Gastrocnemius medialis (tissue), 4 donors: ENCODE measurements around the gene DONSON. TPM values are rescaled to one million over a fixed set of nuclear protein-coding genes. Genes with fewer than 3 reads are reported as not detected.
A peak's percentile ranks its signal among the peaks of the same experiment; 100 is the strongest.
"Not testable (repeated sequence)": the region's sequence is repeated elsewhere in the genome, so short reads cannot be mapped to it uniquely, and the experiment has no call there.

ENCODE experiments used
- ATAC-seq, 2 donors: fragments of 150-250 bp; one replicate each; pipeline ENCODE4 v1.9.1; 2016
- DNase-seq, 2 donors: peaks; one replicate each; pipeline ENCODE4 v3.0.0-alpha.2; 2019
- H3K27ac ChIP-seq, 4 donors: fragments of 200-600 bp; sonication (generic); 1 replicate in 1 of 4; 2 replicates in 3 of 4; pipeline ENCODE4 v1.5.1; 2016 to 2018; ENCODE audit warnings: mild to moderate bottlenecking in 2 of 4, moderate library complexity in 1 of 4
- H3K27me3 ChIP-seq, 3 donors: fragments of 200-600 bp; sonication (generic) in 2 of 3; 1 replicate in 1 of 3; 2 replicates in 2 of 3; pipeline versions ENCODE4 v1.5.1 to v1.6.0; 2016 to 2019; ENCODE audit warnings: mild to moderate bottlenecking in 1 of 3, moderate library complexity in 1 of 3
- H3K36me3 ChIP-seq, 2 donors: fragments of 200-600 bp; sonication (generic) in 1 of 2; one replicate each; pipeline ENCODE4 v1.5.1; 2017 to 2018
- H3K4me1 ChIP-seq, 2 donors: fragments of 200-600 bp; sonication (generic) in 1 of 2; one replicate each; pipeline ENCODE4 v1.5.1; 2016 to 2017; ENCODE audit warnings: mild to moderate bottlenecking in 2 of 2
- H3K4me3 ChIP-seq, 4 donors: fragments of 200-600 bp; sonication (generic) in 3 of 4; 1 replicate in 1 of 4; 2 replicates in 3 of 4; pipeline ENCODE4 v1.5.1; 2016 to 2019; ENCODE audit warnings: mild to moderate bottlenecking in 2 of 4
- H3K9me3 ChIP-seq, 3 donors: fragments of 200-600 bp; sonication (generic) in 2 of 3; 1 replicate in 1 of 3; 2 replicates in 2 of 3; pipeline ENCODE4 v1.5.1; 2016 to 2019
- POLR2A ChIP-seq, 2 donors: fragments of 450-650 bp; IDR thresholded peaks; one replicate each; pipeline ENCODE4 v1.6.1; 2017; ENCODE audit warnings: antibody characterized with exemption in 2 of 2, mild to moderate bottlenecking in 2 of 2, moderate library complexity in 2 of 2
- in situ Hi-C, 4 donors: fragments of 200-750 bp; cut with MboI; loops; one replicate each; pipeline versions ENCODE4 v1.15.0 to v1.8.0; 2017; ENCODE audit warnings: low sequenced_read_pairs in 4 of 4
- intact Hi-C: fragments of 100-400 bp; cut with DNase I; formaldehyde crosslinking; loops from one replicate; pipeline ENCODE4 v1.15.1; 2023; ENCODE audit warnings: low total_unique reads
- total RNA-seq, 4 donors: library from RNA; depleted of rRNA; stranded (reverse); fragments of >200 nt; gene quantifications; one replicate each; pipeline versions ENCODE4 v1.1.0 to v1.2.3, GENCODE V29; 2016
- TF ChIP-seq, protein P1 (sequence below), 5 experiments: fragments of 450-650 bp in 3 of 5; fragments of 200-600 bp in 2 of 5; sonication (generic) in 2 of 5; IDR thresholded peaks in 4 of 5; conservative IDR thresholded peaks in 1 of 5; 1 replicate in 4 of 5; 2 replicates in 1 of 5; pipeline ENCODE4 v1.5.1; 2016 to 2019; ENCODE audit warnings: antibody characterized with exemption in 5 of 5, mild to moderate bottlenecking in 3 of 5, moderate library complexity in 3 of 5

The DONSON gene, protein sequence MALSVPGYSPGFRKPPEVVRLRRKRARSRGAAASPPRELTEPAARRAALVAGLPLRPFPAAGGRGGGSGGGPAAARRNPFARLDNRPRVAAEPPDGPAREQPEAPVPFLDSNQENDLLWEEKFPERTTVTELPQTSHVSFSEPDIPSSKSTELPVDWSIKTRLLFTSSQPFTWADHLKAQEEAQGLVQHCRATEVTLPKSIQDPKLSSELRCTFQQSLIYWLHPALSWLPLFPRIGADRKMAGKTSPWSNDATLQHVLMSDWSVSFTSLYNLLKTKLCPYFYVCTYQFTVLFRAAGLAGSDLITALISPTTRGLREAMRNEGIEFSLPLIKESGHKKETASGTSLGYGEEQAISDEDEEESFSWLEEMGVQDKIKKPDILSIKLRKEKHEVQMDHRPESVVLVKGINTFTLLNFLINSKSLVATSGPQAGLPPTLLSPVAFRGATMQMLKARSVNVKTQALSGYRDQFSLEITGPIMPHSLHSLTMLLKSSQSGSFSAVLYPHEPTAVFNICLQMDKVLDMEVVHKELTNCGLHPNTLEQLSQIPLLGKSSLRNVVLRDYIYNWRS
- total RNA-seq, result 1 to 10 TPM; 3.6 to 5.3 (median 4.2) TPM

DNA sequence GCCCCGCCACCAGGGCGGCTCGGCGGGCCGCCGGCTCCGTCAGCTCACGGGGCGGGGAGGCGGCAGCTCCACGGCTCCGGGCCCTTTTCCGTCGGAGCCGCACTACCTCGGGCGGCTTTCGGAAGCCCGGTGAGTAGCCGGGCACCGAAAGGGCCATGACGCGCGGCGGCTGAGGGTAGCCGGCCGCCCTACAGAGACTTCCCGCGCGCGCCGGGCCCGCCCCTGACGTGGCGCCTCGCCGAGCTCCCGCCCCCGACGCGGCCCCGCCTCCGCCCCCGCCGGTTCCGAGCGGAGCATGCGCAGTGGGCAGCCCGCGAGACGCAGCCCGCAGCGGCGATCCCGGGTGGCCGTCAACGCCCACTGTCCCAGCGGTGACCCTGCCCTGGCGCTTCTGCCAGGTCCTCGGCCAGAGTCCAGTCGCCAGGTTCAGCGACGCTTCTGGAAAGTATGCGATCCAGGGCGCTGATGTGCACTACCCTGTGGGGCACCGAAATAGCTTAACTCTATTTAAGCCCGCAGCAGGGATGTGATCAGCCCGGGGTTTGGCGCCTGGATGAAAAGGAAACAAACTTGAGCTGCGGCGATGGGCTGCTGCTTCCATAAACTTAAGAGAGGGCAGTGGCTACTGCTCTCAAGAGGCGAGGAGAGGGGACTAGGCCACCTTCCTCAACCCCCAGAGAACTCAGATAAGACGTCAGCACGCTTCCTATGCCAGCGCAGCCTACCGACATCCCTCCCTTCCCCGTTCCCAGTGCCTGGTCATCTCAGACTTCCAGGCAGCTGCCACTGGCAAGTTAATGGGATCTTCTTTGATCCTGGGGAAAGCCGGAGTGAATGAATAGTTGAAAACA is at the start of gene DONSON:
TSS of gene DONSON (minus strand) at position 200 of the 851 bp plus-strand sequence. CDS start at position 157, 43 bp downstream.
- peak; percentile 63 to 87 for DNase-seq
- TF ChIP-seq, protein P1, sequence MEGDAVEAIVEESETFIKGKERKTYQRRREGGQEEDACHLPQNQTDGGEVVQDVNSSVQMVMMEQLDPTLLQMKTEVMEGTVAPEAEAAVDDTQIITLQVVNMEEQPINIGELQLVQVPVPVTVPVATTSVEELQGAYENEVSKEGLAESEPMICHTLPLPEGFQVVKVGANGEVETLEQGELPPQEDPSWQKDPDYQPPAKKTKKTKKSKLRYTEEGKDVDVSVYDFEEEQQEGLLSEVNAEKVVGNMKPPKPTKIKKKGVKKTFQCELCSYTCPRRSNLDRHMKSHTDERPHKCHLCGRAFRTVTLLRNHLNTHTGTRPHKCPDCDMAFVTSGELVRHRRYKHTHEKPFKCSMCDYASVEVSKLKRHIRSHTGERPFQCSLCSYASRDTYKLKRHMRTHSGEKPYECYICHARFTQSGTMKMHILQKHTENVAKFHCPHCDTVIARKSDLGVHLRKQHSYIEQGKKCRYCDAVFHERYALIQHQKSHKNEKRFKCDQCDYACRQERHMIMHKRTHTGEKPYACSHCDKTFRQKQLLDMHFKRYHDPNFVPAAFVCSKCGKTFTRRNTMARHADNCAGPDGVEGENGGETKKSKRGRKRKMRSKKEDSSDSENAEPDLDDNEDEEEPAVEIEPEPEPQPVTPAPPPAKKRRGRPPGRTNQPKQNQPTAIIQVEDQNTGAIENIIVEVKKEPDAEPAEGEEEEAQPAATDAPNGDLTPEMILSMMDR (IDR thresholded peaks at IDR 0.05 in 4 of 5, conservative IDR thresholded peaks at IDR 0.05 in 1 of 5), result peak in 2 of 5 experiments; percentile 6
- TF ChIP-seq POLR2A (IDR thresholded peaks at IDR 0.05), result peak; percentile 55 to 68
- Histone ChIP-seq H3K36me3 (no peaks in the 10 kb centered on the region), H3K4me3 (peak within 1 kb of the TSS; percentile 55 to 75 (median 70)), H3K27ac (peak within 1 kb of the TSS; percentile 78 to 90 (median 84)), H3K27me3 (no peaks in the 10 kb centered on the region), H3K4me1 (peaks cover 10 to 14% of the 10 kb centered on the region in 2 donors), H3K9me3 (no peaks in the 10 kb centered on the region)
- intact Hi-C loops, result loop anchor here (1.0 to 2.0 kb wide), 4 partner anchors 16 to 264 kb away; partner anchors contain the start of genes CRYZL1, GART, IFNAR1 and SON
- in situ Hi-C loops, result no loop called here
- peak; percentile 93 to 95 for ATAC-seq

DNA sequence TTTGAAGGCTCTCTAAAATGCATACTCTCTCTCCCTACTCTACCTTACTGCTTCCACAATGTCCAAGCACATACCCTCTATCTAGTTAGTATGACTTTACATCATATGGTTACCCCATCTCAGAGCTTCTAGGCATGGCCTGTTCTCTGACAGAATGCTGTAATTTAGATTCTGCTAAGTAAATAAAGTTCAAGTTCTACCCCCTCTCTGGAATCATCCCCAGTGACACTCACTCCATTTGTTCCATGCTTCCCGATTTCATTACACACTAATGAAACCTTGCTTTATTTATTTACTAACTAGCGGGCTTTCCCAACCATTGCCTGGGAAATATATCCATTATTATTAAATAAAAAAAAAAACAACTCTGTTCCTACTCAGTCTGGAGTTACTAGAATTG is 45.8 kb upstream of the DONSON start:
- Histone ChIP-seq H3K27me3 (no peaks in the 10 kb centered on the region), H3K4me3 (no peak overlapping the region), H3K27ac (no peak overlapping the region), H3K9me3 (no peaks in the 10 kb centered on the region), H3K36me3 (no peaks in the 10 kb centered on the region), H3K4me1 (no peaks in the 10 kb centered on the region)
- in situ Hi-C loops (no loop called here), intact Hi-C loops (no loop called here)
- ATAC-seq, result no peak
- no peak for DNase-seq
- TF ChIP-seq, protein P1 (IDR thresholded peaks at IDR 0.05 in 4 of 5, conservative IDR thresholded peaks at IDR 0.05 in 1 of 5), result no peak
- TF ChIP-seq POLR2A (IDR thresholded peaks at IDR 0.05), result no peak

DNA sequence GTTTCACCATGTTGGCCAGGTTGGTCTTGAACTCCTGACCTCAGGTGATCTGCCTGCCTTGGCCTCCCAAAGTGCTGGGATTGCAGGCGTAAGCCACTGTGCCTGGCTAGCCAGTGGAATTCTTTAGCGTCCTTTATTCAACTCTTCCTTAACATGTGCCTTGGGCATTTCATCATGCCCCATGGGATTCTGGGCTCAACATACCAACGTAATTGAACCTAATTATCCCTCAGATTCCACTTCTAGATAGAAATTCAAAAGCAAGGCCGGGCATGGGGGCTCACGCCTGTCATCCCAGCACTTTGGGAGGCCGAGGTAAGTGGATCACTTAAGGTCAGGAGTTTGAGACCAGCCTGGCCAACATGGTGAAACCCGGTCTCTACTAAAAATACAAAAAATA is 37.7 kb upstream of the DONSON start:
- intact Hi-C loops, H3K9me3 ChIP-seq, H3K27ac ChIP-seq, H3K4me1 ChIP-seq, H3K27me3 ChIP-seq, H3K4me3 ChIP-seq, ATAC-seq, in situ Hi-C loops, DNase-seq: not testable (repeated sequence)
- peaks cover 0 to 19% of the 10 kb centered on the region in 2 donors for H3K36me3 ChIP-seq

DNA sequence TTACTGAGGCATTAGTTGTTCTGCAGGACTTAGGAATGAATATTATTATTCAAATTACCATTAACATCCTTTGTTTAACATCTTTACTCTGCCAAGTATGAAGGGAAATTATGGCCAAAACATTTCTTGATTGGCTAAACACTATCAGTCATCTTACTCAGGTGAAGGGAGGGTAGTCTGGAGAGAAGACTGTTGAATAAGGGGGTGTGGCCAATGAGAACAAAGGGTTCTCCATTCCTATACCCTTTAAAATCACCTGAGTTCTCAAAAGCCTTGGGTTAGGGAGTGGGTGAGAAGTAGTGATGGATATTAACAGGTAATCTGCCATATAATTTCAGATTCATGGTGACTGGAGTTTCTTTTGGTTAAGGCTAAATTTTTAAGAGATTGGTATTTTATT is 33.8 kb upstream of the DONSON start:
- Histone ChIP-seq H3K4me1 (no peaks in the 10 kb centered on the region), H3K27ac (no peak overlapping the region), H3K9me3 (no peaks in the 10 kb centered on the region), H3K27me3 (no peaks in the 10 kb centered on the region), H3K36me3 (peaks cover 0 to 33% of the 10 kb centered on the region in 2 donors), H3K4me3 (no peak overlapping the region)
- intact Hi-C loops (no loop called here), in situ Hi-C loops (no loop called here)
- ATAC-seq (no peak), DNase-seq (no peak)
- TF ChIP-seq, protein P1 (IDR thresholded peaks at IDR 0.05 in 4 of 5, conservative IDR thresholded peaks at IDR 0.05 in 1 of 5), result no peak
- no peak for TF ChIP-seq POLR2A (IDR thresholded peaks at IDR 0.05)
